Subcutaneous adipose tissue (tissue), 4 donors: ENCODE data around the gene CREBZF. TPM values are rescaled to one million over a fixed set of nuclear protein-coding genes. Genes with fewer than 3 reads are reported as not detected.

ENCODE experiments used
- CTCF ChIP-seq: fragments of 450-650 bp; IDR thresholded peaks from one replicate; pipeline ENCODE4 v1.5.1; 2016; ENCODE audit warnings: low read depth, mild to moderate bottlenecking, control low read depth, antibody characterized with exemption, moderate library complexity
- total RNA-seq, 4 donors: library from RNA; depleted of rRNA; stranded (reverse); fragments of >200 nt; gene quantifications; one replicate each; pipeline ENCODE4 v1.1.0, GENCODE V29; 2016

The CREBZF gene
- total RNA-seq, 4 donors from 2014 or later: 51.8 to 65.9 (median 62.5) TPM

- TF ChIP-seq CTCF: no peak
Observed at GRCh38 chr11:85685125-85685819, 20.3 kb upstream of the CREBZF start.

- no peak for TF ChIP-seq CTCF
Observed at GRCh38 chr11:85682330-85683305, 17.7 kb upstream of the CREBZF start.

GRCh38 chr11:85680897-85681296 is 16.0 kb upstream of the CREBZF start:
- TF ChIP-seq CTCF: no peak

- no peak for TF ChIP-seq CTCF
Observed at GRCh38 chr11:85679576-85679975, 14.6 kb upstream of the CREBZF start.

- no peak for TF ChIP-seq CTCF
Observed at GRCh38 chr11:85673393-85673792, 8.5 kb upstream of the CREBZF start.

GRCh38 chr11:85672105-85672902 is 7.4 kb upstream of the CREBZF start:
- no peak for TF ChIP-seq CTCF

- TF ChIP-seq CTCF: no peak
Observed at GRCh38 chr11:85668157-85668556, 3.2 kb upstream of the CREBZF start.
